NCI-H524 treated with DMSO at 0.1 percent for 48 hours (cell line): Measurements from ENCODE around the gene ARMC7.
"Not testable (repeated sequence)": the region's sequence is repeated elsewhere in the genome, so short reads cannot be mapped to it uniquely, and the experiment has no call there.

Source experiments
- DNase-seq: peaks from one replicate; lab custom pipeline; 2025; lab: John Stamatoyannopoulos, UW

The ARMC7 gene

GRCh38 chr17:75154195-75155106 lies 44.7 kb downstream of the ARMC7 start, which contains the start of gene JPT1:
Gene JPT1 (minus strand): TSS chr17:75154512. CDS start chr17:75154397, 115 bp downstream.
- DNase-seq: peak; percentile 99

GRCh38 chr17:75155191-75155601 lies 45.4 kb downstream of the ARMC7 start:
- peak; percentile 39 for DNase-seq

DNA sequence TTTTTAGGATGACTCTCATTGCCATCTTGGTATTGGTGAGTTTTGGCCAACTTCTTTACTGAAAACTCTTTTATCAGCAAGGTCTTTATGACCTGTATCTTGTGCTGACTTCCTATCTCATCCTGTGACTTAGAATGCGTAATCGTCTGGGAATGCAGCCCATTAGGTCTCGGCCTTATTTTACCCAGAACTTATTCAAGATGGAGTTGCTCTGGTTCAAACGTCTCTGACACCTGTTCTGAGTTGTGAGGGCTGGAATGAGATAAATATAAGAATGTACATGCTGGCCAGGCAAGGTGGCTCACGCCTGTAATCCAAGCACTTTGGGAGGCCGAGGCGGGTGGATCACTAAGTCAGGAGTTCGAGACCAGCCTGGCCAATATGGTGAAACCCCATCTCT lies 48.7 kb downstream of the ARMC7 start:
- DNase-seq: not testable (repeated sequence)

DNA sequence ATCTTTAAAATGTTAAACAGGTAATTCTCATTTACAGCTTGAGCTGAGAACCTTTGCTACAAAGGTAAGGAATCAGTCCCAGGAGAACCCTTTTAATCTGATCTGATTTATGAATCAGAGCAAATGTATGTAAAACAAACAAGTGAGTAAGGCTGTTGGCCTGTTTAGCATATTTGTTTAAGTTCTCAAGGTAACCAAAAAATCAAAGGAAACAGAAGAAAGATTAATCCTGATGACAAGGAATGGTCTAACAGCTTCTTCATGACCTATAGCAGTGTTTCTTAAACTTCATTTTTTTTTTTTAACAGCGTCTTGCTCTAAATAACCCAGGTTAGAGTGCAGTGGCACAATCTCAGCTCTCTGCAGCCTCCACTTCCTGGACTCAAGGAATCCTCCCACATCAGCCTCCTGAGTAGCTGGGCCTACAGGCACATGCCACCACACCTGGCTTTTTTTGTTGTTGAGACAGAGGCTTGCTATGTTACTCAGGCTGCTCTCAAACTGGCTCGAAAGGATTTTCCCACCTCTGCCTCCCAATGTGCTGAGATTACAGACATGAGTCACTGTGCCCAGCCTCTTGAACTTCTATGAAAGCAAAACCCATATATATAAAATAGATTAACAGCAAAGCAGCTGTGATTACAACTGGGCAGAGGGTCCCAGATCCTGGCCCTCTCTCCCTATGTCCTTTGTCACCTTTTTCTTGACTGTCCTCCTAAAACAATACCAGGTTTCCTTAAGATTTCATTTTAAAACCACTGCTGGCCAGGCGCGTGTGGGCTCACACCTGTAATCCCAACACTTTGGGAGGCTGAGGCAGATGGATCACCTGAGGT lies 49.6 kb downstream of the ARMC7 start:
- DNase-seq: no peak

GRCh38 chr17:75160211-75160610 lies 50.4 kb downstream of the ARMC7 start:
- DNase-seq: no peak

DNA sequence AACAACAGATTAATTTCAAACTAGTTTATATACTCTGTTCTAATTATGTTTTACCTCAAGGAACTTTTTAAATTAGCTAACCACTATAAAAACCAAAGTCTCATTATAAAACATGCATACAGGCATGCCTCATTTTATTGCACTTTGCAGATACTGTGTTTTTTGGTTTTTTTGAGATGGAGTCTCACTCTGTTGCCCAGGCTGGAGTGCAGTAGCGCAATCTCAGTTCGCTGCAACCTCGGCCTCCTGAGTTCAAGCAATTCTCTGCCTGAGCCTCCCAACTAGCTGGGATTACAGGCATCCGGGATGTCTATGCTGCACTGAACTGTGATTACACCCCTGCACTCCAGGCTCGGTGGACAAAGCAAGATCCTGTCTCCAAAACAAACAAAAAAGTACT lies 53.3 kb downstream of the ARMC7 start:
- DNase-seq: no peak

DNA sequence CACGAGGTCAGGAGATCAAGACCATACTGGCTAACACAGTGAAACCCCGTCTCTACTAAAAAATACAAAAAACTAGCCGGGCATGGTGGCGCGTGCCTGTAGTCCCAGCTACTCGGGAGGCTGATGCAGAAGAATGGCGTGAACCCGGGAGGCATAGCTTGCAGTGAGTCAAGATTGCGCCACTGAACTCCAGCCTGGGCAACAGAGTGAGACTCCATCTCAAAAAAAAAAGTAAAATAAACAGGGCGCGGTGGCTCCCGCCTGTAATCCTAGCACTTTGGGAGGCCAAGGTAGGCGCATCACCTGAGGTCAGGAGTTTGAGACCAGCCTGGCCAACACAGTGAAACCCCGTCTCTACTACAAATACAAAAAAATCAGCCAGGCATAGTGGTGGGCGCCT lies 54.8 kb downstream of the ARMC7 start:
- not testable (repeated sequence) for DNase-seq

GRCh38 chr17:75168998-75169397 lies 59.2 kb downstream of the ARMC7 start:
- no peak for DNase-seq

DNA sequence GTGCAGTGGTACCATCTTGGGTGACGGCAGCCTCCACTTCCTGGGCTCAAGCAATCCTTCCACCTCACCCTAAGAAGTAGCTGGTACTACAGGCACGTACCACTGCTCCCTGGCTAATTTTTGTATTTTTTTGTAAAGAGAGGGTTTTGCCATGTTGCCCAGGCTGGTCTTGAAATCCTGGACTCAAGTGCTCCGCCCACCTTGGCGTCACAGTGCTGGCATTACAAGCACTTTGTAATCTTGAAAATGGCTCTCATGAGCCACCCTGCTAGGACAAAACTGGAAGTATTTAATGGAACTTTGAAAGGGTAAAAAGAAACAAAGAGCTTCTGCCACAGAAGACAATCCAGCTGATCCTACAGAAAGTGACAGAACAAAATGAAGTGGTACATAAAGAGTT lies 63.8 kb downstream of the ARMC7 start:
- no peak for DNase-seq

- DNase-seq: no peak
Measured at GRCh38 chr17:75174996-75175395, 65.2 kb downstream of the ARMC7 start.

GRCh38 chr17:75176625-75177024 lies 66.9 kb downstream of the ARMC7 start:
- DNase-seq: no peak

GRCh38 chr17:75178453-75178852 lies 68.7 kb downstream of the ARMC7 start:
- no peak for DNase-seq
